HepG2 (cell line): ENCODE results near the gene PELI2. TPM values are rescaled to one million over a fixed set of nuclear protein-coding genes. Genes with fewer than 3 reads are reported as not detected.

ENCODE experiments used
- ATAC-seq: fragments of 200-7000 bp; cut with Tn5 transposase; 3 replicates; pipeline ENCODE4 v1.9.1; 2020; ENCODE audit warnings: mild to moderate bottlenecking, moderate library complexity
- BruUV-seq: library from RNA; stranded (reverse); fragments of 400-500 nt; replicated peaks from 2 replicates; lab custom pipeline; 2021; lab: Mats Ljungman, UMichigan
- CTCF ChIA-PET: fragments of 300-600 bp; formaldehyde crosslinking; extraction: SDS; loops from one replicate; lab custom pipeline; 2021; ENCODE audit warnings: low total read pairs, inconsistent platforms, low intra/inter-chr PET ratio; lab: Yijun Ruan, JAX
- POLR2A ChIA-PET: fragments of 350-600 bp; sonication (Branson Sonifier 250); formaldehyde crosslinking; loops from one replicate; lab custom pipeline; 2020; ENCODE audit warnings: antibody characterized with exemption, inconsistent platforms; lab: Yijun Ruan, JAX
- DNase-seq: peaks from one replicate; pipeline ENCODE4 v3.0.0-alpha.2; 2015; ENCODE audit warnings: low spot score
- FAIRE-seq: peaks from 3 replicates; lab custom pipeline; 2011; peaks lifted over from hg19 to GRCh38; lab: Jason Lieb, UNC
- H2AFZ ChIP-seq: one replicate; pipeline ENCODE4 v1.6.1; 2011; ENCODE audit warnings: low read length, inconsistent platforms
- H3K27ac ChIP-seq: fragments of 300-600 bp; 3 replicates; pipeline ENCODE4 v1.8.0; 2011; ENCODE audit warnings: mixed run types, mild to moderate bottlenecking, mixed read lengths, low read length, inconsistent platforms; ENCODE audit not compliant: insufficient read depth; ENCODE audit errors: extremely low read length
- H3K27me3 ChIP-seq, 2 experiments: fragments of 200-600 bp in 1 of 2; 2 replicates in 1 of 2; 3 replicates in 1 of 2; pipeline versions ENCODE4 v1.6.0 to v1.8.0; 2011; ENCODE audit warnings: low read length in 2 of 2, mild to moderate bottlenecking in 2 of 2, moderate library complexity in 2 of 2, inconsistent platforms in 1 of 2; ENCODE audit not compliant: insufficient read depth in 2 of 2, control insufficient read depth in 1 of 2
- H3K36me3 ChIP-seq, 2 experiments: fragments of 200-600 bp in 1 of 2; replicated peaks in 1 of 2; 2 replicates in 1 of 2; 3 replicates in 1 of 2; pipeline versions ENCODE4 v1.5.1 to v1.8.0; 2011; ENCODE audit warnings: low read length in 2 of 2, inconsistent platforms in 1 of 2; ENCODE audit not compliant: insufficient read depth in 2 of 2, control insufficient read depth in 1 of 2
- H3K4me1 ChIP-seq: 2 replicates; pipeline ENCODE4 v1.5.1; 2012; ENCODE audit warnings: low read length, inconsistent platforms; ENCODE audit not compliant: insufficient read depth
- H3K4me2 ChIP-seq: 2 replicates; pipeline ENCODE4 v1.6.0; 2011; ENCODE audit warnings: low read depth, low read length, inconsistent platforms
- H3K4me3 ChIP-seq, 3 experiments: fragments of 200-600 bp in 1 of 3; sonication (generic), shearing (Covaris generic) in 1 of 3; replicated peaks in 1 of 3; 2 replicates each; pipeline ENCODE4 v1.5.1; 2011 to 2016; ENCODE audit warnings: low read length in 3 of 3, inconsistent platforms in 2 of 3, low read depth in 2 of 3, mild to moderate bottlenecking in 2 of 3, control low read depth in 1 of 3, mixed read lengths in 1 of 3; ENCODE audit not compliant: insufficient read depth in 1 of 3
- H3K79me2 ChIP-seq: one replicate; pipeline ENCODE4 v1.6.1; 2011; ENCODE audit warnings: low read length, inconsistent platforms; ENCODE audit not compliant: insufficient read depth
- H3K9ac ChIP-seq: 2 replicates; pipeline ENCODE4 v1.6.0; 2011; ENCODE audit warnings: mild to moderate bottlenecking, low read depth, low read length, inconsistent platforms; ENCODE audit not compliant: insufficient read depth
- H3K9me3 ChIP-seq: 2 replicates; pipeline ENCODE4 v1.5.1; 2012; ENCODE audit warnings: mild to moderate bottlenecking, low read length
- H4K20me1 ChIP-seq: 2 replicates; pipeline ENCODE4 v1.6.0; 2011; ENCODE audit warnings: inconsistent platforms, mild to moderate bottlenecking, low read length, moderate library complexity; ENCODE audit not compliant: insufficient read depth
- CCDC6 ChIP-seq: sonication (generic); formaldehyde crosslinking; IDR thresholded peaks from 2 replicates; pipeline ENCODE4 v1.8.1; 2022; ENCODE audit warnings: mild to moderate bottlenecking, missing genetic modification reagents, moderate library complexity
- FOSL1 ChIP-seq: sonication (generic); formaldehyde crosslinking; IDR thresholded peaks from 2 replicates; pipeline ENCODE4 v1.9.0; 2021; ENCODE audit warnings: missing genetic modification reagents, borderline replicate concordance
- HDAC6 ChIP-seq: fragments of 200-600 bp; sonication (generic); IDR thresholded peaks from 2 replicates; pipeline ENCODE4 v1.7.0; 2017; ENCODE audit warnings: mild to moderate bottlenecking, antibody characterized with exemption, low read length, low read depth
- IRF9 ChIP-seq: sonication (generic); formaldehyde crosslinking; IDR thresholded peaks from 2 replicates; pipeline ENCODE4 v1.8.0; 2022; ENCODE audit warnings: missing genetic modification reagents, mild to moderate bottlenecking, borderline replicate concordance
- MED1 ChIP-seq: sonication (generic); formaldehyde crosslinking; IDR thresholded peaks from 2 replicates; pipeline ENCODE4 v1.4.0; 2020; ENCODE audit warnings: missing genetic modification reagents
- MIER3 ChIP-seq: IDR thresholded peaks from 2 replicates; pipeline ENCODE4 v1.6.1; 2016; ENCODE audit warnings: missing compliant biosample characterization, borderline replicate concordance
- PHF21A ChIP-seq: sonication (generic); formaldehyde crosslinking; IDR thresholded peaks from 2 replicates; pipeline ENCODE4 v1.5.0; 2020; ENCODE audit warnings: mild to moderate bottlenecking, missing genetic modification reagents
- SP2 ChIP-seq: sonication (generic); formaldehyde crosslinking; IDR thresholded peaks from 2 replicates; pipeline ENCODE4 v1.5.1; 2020; ENCODE audit warnings: mild to moderate bottlenecking, missing genetic modification reagents
- TOE1 ChIP-seq: sonication (generic); formaldehyde crosslinking; IDR thresholded peaks from 2 replicates; pipeline ENCODE4 v1.4.0; 2020; ENCODE audit warnings: mild to moderate bottlenecking, missing genetic modification reagents
- ZNF282 ChIP-seq: fragments of 450-650 bp; IDR thresholded peaks from 2 replicates; pipeline ENCODE4 v1.6.1; 2018; ENCODE audit not compliant: partially characterized antibody
- ZNF333 ChIP-seq: sonication (generic); formaldehyde crosslinking; IDR thresholded peaks from 2 replicates; pipeline ENCODE4 v1.4.0; 2020; ENCODE audit warnings: mild to moderate bottlenecking, missing genetic modification reagents, borderline replicate concordance
- ZNF34 ChIP-seq: sonication (generic); formaldehyde crosslinking; IDR thresholded peaks from 2 replicates; pipeline ENCODE4 v1.4.0; 2020; ENCODE audit warnings: mild to moderate bottlenecking, missing genetic modification reagents, borderline replicate concordance
- WGBS: methylation state at CpG from one replicate; pipeline ENCODE4 v1.1.6; 2017; ENCODE audit warnings: low lambda C conversion rate; 5-methylcytosine and 5-hydroxymethylcytosine counted together
- in situ Hi-C: cut with HindIII; loops from 2 replicates; pipeline ENCODE4 v1.10.0; 2017; ENCODE audit warnings: low pct_unique_long_range_greater_than_20kb; ENCODE audit not compliant: extremely low pct_ligation_motif_present
- intact Hi-C: fragments of 100-400 bp; cut with micrococcal nuclease; formaldehyde crosslinking; loops from one replicate; pipeline ENCODE4 v1.10.0; 2022; ENCODE audit not compliant: unreplicated experiment
- polyA plus RNA-seq, 8 experiments: library from polyadenylated mRNA; depleted of rRNA in 3 of 8; stranded (reverse) in 7 of 8; unstranded in 1 of 8; fragments of >200 nt; fragmentation: Illumina TruSeq in 4 of 8; extraction: Trizol in 4 of 8; gene quantifications; 2 replicates each; pipeline versions ENCODE4 v1.2.1 to v1.2.3, GENCODE V29; 2011 to 2016; ENCODE audit warnings: low read depth in 4 of 8, missing spikeins in 1 of 8, mixed read lengths in 1 of 8; ENCODE audit not compliant: insufficient read depth in 1 of 8
- total RNA-seq, 5 experiments: library from RNA; depleted of rRNA; stranded (reverse); fragments of >200 nt; fragmentation: Illumina TruSeq; extraction: Trizol; gene quantifications; 2 replicates each; pipeline ENCODE4 v1.2.3, GENCODE V29; 2016; ENCODE audit warnings: low read depth in 1 of 5
- TF ChIP-seq, protein P1 (sequence below): sonication (generic); formaldehyde crosslinking; IDR thresholded peaks from 2 replicates; pipeline ENCODE4 v1.4.0; 2020; ENCODE audit warnings: missing genetic modification reagents, borderline replicate concordance
- TF ChIP-seq, protein P2 (sequence below): sonication (generic); formaldehyde crosslinking; IDR thresholded peaks from 2 replicates; pipeline ENCODE4 v1.4.0; 2020; ENCODE audit warnings: mild to moderate bottlenecking, missing genetic modification reagents, borderline replicate concordance

The PELI2 gene
- total and polyA plus RNA-seq, 2 of the 13 experiments (the other 11 are each of a cell fraction or from before 2014, with no cell fraction given): 0.07 TPM; not detected in 1

- WGBS: 0% methylated on average over 1 of the region's 2 CpGs
- BruUV-seq: no TSS peak
- ChIA-PET CTCF (no interaction called here), POLR2A (no interaction called here)
- Histone ChIP-seq H3K4me3 (no peak overlapping the region), H3K9ac (no peak overlapping the region), H2AFZ (no peak overlapping the region), H3K27ac (no peak overlapping the region), H3K9me3 (no peaks in the 10 kb centered on the region), H3K36me3 (no peaks in the 10 kb centered on the region), H4K20me1 (no peaks in the 10 kb centered on the region), H3K27me3 (0 out of 5 replicates have a peak, but pooled peaks cover 0 to 5% of the 10 kb centered on the region in 2 experiments), H3K4me1 (no peaks in the 10 kb centered on the region), H3K4me2 (no peak overlapping the region), H3K79me2 (no peaks in the 10 kb centered on the region)
- FAIRE-seq (no peak), ATAC-seq (no peak), DNase-seq (no peak)
- intact Hi-C loops (no loop called here), in situ Hi-C loops (no loop called here)
- TF ChIP-seq ZNF333: no peak
- TF ChIP-seq IRF9 (CRISPR knock-in tag): no peak
- no peak for TF ChIP-seq PHF21A (CRISPR knock-in tag)
- no peak for TF ChIP-seq SP2 (CRISPR knock-in tag)
- TF ChIP-seq, protein P1, sequence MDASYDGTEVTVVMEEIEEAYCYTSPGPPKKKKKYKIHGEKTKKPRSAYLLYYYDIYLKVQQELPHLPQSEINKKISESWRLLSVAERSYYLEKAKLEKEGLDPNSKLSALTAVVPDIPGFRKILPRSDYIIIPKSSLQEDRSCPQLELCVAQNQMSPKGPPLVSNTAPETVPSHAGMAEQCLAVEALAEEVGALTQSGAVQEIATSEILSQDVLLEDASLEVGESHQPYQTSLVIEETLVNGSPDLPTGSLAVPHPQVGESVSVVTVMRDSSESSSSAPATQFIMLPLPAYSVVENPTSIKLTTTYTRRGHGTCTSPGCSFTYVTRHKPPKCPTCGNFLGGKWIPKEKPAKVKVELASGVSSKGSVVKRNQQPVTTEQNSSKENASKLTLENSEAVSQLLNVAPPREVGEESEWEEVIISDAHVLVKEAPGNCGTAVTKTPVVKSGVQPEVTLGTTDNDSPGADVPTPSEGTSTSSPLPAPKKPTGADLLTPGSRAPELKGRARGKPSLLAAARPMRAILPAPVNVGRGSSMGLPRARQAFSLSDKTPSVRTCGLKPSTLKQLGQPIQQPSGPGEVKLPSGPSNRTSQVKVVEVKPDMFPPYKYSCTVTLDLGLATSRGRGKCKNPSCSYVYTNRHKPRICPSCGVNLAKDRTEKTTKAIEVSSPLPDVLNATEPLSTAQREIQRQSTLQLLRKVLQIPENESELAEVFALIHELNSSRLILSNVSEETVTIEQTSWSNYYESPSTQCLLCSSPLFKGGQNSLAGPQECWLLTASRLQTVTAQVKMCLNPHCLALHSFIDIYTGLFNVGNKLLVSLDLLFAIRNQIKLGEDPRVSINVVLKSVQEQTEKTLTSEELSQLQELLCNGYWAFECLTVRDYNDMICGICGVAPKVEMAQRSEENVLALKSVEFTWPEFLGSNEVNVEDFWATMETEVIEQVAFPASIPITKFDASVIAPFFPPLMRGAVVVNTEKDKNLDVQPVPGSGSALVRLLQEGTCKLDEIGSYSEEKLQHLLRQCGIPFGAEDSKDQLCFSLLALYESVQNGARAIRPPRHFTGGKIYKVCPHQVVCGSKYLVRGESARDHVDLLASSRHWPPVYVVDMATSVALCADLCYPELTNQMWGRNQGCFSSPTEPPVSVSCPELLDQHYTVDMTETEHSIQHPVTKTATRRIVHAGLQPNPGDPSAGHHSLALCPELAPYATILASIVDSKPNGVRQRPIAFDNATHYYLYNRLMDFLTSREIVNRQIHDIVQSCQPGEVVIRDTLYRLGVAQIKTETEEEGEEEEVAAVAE (CRISPR knock-in tag): no peak
- no peak for TF ChIP-seq MIER3 (CRISPR knock-in tag)
- no peak for TF ChIP-seq CCDC6 (CRISPR knock-in tag)
- no peak for TF ChIP-seq TOE1 (CRISPR knock-in tag)
- TF ChIP-seq FOSL1 (CRISPR knock-in tag): no peak
- no peak for TF ChIP-seq ZNF34 (CRISPR knock-in tag)
- no peak for TF ChIP-seq MED1 (CRISPR knock-in tag)
- no peak for TF ChIP-seq HDAC6
- TF ChIP-seq ZNF282: no peak
- TF ChIP-seq, protein P2, sequence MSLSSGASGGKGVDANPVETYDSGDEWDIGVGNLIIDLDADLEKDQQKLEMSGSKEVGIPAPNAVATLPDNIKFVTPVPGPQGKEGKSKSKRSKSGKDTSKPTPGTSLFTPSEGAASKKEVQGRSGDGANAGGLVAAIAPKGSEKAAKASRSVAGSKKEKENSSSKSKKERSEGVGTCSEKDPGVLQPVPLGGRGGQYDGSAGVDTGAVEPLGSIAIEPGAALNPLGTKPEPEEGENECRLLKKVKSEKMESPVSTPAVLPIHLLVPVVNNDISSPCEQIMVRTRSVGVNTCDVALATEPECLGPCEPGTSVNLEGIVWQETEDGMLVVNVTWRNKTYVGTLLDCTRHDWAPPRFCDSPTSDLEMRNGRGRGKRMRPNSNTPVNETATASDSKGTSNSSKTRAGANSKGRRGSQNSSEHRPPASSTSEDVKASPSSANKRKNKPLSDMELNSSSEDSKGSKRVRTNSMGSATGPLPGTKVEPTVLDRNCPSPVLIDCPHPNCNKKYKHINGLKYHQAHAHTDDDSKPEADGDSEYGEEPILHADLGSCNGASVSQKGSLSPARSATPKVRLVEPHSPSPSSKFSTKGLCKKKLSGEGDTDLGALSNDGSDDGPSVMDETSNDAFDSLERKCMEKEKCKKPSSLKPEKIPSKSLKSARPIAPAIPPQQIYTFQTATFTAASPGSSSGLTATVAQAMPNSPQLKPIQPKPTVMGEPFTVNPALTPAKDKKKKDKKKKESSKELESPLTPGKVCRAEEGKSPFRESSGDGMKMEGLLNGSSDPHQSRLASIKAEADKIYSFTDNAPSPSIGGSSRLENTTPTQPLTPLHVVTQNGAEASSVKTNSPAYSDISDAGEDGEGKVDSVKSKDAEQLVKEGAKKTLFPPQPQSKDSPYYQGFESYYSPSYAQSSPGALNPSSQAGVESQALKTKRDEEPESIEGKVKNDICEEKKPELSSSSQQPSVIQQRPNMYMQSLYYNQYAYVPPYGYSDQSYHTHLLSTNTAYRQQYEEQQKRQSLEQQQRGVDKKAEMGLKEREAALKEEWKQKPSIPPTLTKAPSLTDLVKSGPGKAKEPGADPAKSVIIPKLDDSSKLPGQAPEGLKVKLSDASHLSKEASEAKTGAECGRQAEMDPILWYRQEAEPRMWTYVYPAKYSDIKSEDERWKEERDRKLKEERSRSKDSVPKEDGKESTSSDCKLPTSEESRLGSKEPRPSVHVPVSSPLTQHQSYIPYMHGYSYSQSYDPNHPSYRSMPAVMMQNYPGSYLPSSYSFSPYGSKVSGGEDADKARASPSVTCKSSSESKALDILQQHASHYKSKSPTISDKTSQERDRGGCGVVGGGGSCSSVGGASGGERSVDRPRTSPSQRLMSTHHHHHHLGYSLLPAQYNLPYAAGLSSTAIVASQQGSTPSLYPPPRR (CRISPR knock-in tag): no peak
Measured at GRCh38 chr14:56243110-56243509, 124.9 kb downstream of the PELI2 start.
